Epithelial cell of esophagus (primary cell): Measurements from ENCODE around the gene ZMYND12.

Experiments
- DNase-seq: peaks from one replicate; pipeline ENCODE4 v3.0.0; 2010; ENCODE audit warnings: low read depth
- H3K4me3 ChIP-seq: 2 replicates; pipeline ENCODE4 v1.5.1; 2011; ENCODE audit warnings: mild to moderate bottlenecking, low read length, control low read depth
- TF ChIP-seq, protein P1 (sequence below): IDR thresholded peaks from 2 replicates; pipeline ENCODE4 v1.5.1; 2011; ENCODE audit warnings: low read depth, mild to moderate bottlenecking, low read length, control low read depth, inconsistent platforms; ENCODE audit not compliant: insufficient read depth; ENCODE audit errors: missing control alignments

Gene ZMYND12

DNA sequence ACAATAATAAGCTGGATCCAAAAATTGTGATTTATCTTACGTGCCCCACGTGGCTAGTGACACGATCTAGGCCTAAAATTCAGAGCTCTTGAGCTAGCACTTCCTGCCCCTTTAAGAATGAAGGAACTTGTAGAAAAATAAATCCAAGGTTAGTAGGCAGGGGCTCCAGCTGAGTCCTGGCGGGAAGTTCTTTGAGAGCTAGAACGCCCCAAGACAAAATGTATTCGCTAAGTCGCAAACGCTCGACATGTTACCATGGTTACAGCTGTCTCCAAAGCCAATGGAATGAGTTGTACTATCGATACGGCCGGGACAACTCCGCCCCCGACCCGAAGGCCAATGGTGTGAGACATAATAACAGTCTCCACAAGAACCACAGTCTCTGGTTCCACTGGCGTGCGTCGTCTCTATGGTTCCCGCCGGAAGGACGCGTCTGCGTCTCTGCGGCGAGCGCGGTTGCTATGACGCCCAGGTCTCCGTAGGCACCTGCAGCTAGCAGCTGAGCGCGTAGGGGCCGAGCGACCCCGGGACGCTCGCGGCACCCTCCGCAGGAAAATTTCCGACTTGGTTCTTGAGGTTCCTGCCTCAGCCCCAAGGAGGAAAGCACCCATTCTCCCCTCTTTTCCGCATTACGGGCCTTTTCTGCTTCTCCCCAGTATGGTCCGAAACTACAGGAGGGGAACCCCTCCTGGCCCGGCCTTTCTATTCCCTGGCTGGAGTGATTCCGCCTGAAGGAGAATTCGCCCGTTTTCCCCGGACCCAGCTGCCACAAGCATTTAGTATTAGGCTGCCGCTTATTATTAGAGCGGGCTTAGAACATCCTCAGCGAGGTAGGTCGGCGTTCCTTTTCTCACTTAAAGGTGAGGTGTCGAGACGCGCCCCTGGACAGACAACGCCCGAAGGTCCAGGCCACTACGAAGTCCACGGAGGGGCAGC is 7.3 kb upstream of the ZMYND12 start, which contains the start of gene CCDC30:
Gene CCDC30 (plus strand): TSS at position 459 of the 936 bp plus-strand sequence. CDS start 17,266 bp downstream, outside the sequence.
- peak within 1 kb of the TSS; percentile 77 for H3K4me3 ChIP-seq
- DNase-seq, result peak; percentile 98
- TF ChIP-seq, protein P1, sequence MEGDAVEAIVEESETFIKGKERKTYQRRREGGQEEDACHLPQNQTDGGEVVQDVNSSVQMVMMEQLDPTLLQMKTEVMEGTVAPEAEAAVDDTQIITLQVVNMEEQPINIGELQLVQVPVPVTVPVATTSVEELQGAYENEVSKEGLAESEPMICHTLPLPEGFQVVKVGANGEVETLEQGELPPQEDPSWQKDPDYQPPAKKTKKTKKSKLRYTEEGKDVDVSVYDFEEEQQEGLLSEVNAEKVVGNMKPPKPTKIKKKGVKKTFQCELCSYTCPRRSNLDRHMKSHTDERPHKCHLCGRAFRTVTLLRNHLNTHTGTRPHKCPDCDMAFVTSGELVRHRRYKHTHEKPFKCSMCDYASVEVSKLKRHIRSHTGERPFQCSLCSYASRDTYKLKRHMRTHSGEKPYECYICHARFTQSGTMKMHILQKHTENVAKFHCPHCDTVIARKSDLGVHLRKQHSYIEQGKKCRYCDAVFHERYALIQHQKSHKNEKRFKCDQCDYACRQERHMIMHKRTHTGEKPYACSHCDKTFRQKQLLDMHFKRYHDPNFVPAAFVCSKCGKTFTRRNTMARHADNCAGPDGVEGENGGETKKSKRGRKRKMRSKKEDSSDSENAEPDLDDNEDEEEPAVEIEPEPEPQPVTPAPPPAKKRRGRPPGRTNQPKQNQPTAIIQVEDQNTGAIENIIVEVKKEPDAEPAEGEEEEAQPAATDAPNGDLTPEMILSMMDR, result no peak

DNA sequence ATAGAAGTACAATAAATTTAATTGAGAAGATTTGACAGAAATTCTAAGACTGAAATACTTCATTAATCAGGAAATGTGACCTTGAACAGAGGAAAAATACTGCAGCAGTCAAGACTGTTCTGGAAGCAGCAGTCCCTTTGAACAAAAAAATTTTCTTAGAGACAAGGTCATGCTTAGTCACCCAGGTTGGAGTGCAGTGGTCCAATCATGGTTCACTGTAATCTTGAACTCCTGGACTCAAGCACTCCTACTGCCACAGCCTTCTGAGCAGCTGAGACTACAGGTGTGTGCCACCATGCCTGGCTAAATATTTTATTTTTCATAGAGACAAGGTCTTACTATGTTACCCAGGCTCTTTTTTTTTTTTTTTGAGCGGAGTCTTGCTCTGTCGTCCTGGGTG is 5.4 kb upstream of the ZMYND12 start:
- H3K4me3 ChIP-seq, result no peak overlapping the region
- no peak for DNase-seq
- TF ChIP-seq, protein P1, result no peak

DNA sequence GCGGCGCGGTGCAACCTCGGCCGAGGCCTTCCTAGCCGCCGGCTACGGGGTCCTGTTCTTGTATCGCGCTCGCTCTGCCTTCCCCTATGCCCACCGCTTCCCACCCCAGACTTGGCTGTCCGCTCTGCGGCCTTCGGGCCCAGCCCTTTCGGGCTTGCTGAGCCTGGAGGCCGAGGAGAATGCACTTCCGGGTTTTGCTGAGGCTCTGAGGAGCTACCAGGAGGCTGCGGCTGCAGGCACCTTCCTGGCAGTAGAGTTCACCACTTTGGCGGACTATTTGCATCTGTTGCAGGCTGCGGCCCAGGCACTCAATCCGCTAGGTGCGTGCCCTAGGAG is 900 bp upstream of the ZMYND12 start:
- H3K4me3 ChIP-seq, result peak overlapping the region; percentile 79
- TF ChIP-seq, protein P1, result no peak
- DNase-seq, result peak; percentile 62

DNA sequence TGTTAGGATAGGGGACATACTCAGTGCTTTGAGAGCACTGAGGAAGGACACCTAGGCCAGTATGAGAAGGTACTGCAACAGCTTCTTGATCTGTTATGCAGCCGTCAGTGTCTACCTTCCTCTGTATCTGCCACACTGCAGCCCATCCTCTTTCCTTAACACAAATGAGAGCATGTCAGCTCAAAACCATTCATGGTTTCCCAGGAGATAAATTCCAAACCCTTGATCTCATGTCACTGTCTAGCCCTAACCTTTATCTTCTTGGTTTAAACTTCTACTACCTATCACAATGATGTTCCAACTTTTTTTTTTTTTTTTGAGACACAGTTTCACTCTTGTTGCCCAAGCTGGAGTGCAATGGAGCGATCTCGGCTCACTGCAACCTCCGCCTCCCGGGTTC is 1.4 kb downstream of the ZMYND12 start:
- TF ChIP-seq, protein P1, result no peak
- DNase-seq, result no peak
- H3K4me3 ChIP-seq, result no peak overlapping the region

DNA sequence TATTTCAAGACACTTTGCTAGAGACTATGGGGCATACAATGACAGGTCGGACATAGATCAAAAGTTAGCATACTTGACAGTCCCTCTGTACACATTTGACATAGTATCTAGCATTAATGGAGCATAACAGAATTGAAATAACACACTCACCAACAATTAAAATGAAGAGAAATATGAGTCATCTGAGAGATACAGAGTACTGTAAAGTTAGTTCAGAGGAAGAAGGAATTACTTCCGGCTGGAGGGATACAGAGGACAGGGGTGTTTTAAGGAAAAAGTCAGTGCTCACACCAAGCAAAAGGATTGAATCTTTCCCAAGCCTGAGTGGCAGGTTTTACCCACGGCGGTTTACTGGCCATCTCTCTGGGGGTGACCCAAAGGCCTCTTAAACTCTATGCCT is 2.4 kb downstream of the ZMYND12 start:
- H3K4me3 ChIP-seq, result no peak overlapping the region
- no peak for DNase-seq
- TF ChIP-seq, protein P1, result no peak

DNA sequence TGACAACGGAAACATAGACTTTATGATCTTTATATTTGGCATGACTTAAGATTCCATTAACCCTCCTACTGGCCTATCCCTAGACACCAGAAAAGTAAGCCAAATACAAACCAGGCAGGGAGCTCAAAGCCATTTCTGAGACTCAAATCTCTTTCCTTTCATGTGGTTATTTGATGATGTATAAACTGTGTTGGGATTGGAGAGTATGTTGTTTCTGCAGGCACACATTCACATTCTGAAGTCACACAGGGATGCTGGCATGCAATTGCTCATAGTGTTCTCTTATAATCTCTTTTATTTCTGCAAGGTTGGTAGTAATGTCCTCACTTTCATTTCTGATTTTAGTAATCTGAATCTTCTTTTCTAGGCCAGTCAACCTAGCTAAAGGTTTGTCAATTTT is 5.8 kb downstream of the ZMYND12 start:
- H3K4me3 ChIP-seq, result no peak overlapping the region
- no peak for DNase-seq
- TF ChIP-seq, protein P1, result no peak
